GM12878 (cell line): Measurements from ENCODE around the gene PRH2. TPM values are rescaled to one million over a fixed set of nuclear protein-coding genes. Genes with fewer than 3 reads are reported as not detected.

Experiments
- ATAC-seq: fragments of 200-7000 bp; cut with Tn5 transposase; 3 replicates; pipeline ENCODE4 v1.9.1; 2020; ENCODE audit warnings: mild to moderate bottlenecking, moderate library complexity
- BruUV-seq: library from RNA; stranded (reverse); fragments of 400-500 nt; replicated peaks from 2 replicates; lab custom pipeline; 2021; lab: Mats Ljungman, UMichigan
- CTCF ChIA-PET: fragments of 300-600 bp; sonication (Branson Sonifier 250); formaldehyde crosslinking; extraction: SDS; loops from one replicate; lab custom pipeline; 2021; ENCODE audit warnings: inconsistent platforms; lab: Yijun Ruan, JAX
- POLR2A ChIA-PET: fragments of 350-600 bp; formaldehyde crosslinking; extraction: SDS; loops from one replicate; lab custom pipeline; 2021; ENCODE audit warnings: inconsistent platforms; lab: Charles Lee
- RAD21 ChIA-PET: fragments of 300-600 bp; sonication (Branson Sonifier 250); formaldehyde crosslinking; loops from one replicate; lab custom pipeline; 2023; ENCODE audit warnings: antibody characterized with exemption; ENCODE audit not compliant: unreplicated experiment; lab: Charles Lee
- SMC1A ChIA-PET: fragments of 300-600 bp; sonication (Branson Sonifier 250); formaldehyde crosslinking; loops from one replicate; lab custom pipeline; 2023; ENCODE audit not compliant: unreplicated experiment, uncharacterized antibody; lab: Charles Lee
- DNase-seq: peaks from one replicate; pipeline ENCODE4 v3.0.0-alpha.2; 2011; ENCODE audit warnings: low read depth, low spot score
- FAIRE-seq: peaks from 3 replicates; lab custom pipeline; 2011; peaks lifted over from hg19 to GRCh38; lab: Jason Lieb, UNC
- H2AFZ ChIP-seq: 2 replicates; pipeline ENCODE4 v1.6.0; 2011; ENCODE audit warnings: low read depth, low read length, control low read depth; ENCODE audit not compliant: control insufficient read depth
- H3K27ac ChIP-seq: 2 replicates; pipeline ENCODE4 v1.5.1; 2011; ENCODE audit warnings: control low read depth; ENCODE audit not compliant: control insufficient read depth, insufficient read depth
- H3K27me3 ChIP-seq, 2 experiments: replicated peaks in 1 of 2; 2 replicates each; pipeline versions ENCODE4 v1.6.0 to v1.6.1; 2011; ENCODE audit warnings: low read length in 1 of 2; ENCODE audit not compliant: control insufficient read depth in 2 of 2, insufficient read depth in 2 of 2
- H3K36me3 ChIP-seq, 2 experiments: 2 replicates each; pipeline ENCODE4 v1.5.1; 2011; ENCODE audit warnings: low read length in 1 of 2; ENCODE audit not compliant: control insufficient read depth in 2 of 2, insufficient read depth in 2 of 2
- H3K4me1 ChIP-seq: 2 replicates; pipeline ENCODE4 v1.6.1; 2011; ENCODE audit warnings: mild to moderate bottlenecking, low read length, moderate library complexity, mixed read lengths; ENCODE audit not compliant: control insufficient read depth, insufficient read depth
- H3K4me2 ChIP-seq: 2 replicates; pipeline ENCODE4 v1.6.0; 2011; ENCODE audit warnings: control low read depth; ENCODE audit not compliant: control insufficient read depth, insufficient read depth
- H3K4me3 ChIP-seq: fragments of 200-600 bp; sonication (generic); 2 replicates; pipeline ENCODE4 v1.5.1; 2016
- H3K79me2 ChIP-seq: 2 replicates; pipeline ENCODE4 v1.6.0; 2011; ENCODE audit warnings: low read length; ENCODE audit not compliant: control insufficient read depth, insufficient read depth
- H3K9ac ChIP-seq: 2 replicates; pipeline ENCODE4 v1.8.0; 2011; ENCODE audit warnings: low read length, control low read depth, mixed read lengths; ENCODE audit not compliant: control insufficient read depth, insufficient read depth
- H3K9me3 ChIP-seq: replicated peaks from 3 replicates; pipeline ENCODE4 v1.5.1; 2011; ENCODE audit warnings: mild to moderate bottlenecking, low read length; ENCODE audit not compliant: control insufficient read depth, insufficient read depth
- H4K20me1 ChIP-seq: 2 replicates; pipeline ENCODE4 v1.6.0; 2011; ENCODE audit not compliant: control insufficient read depth, insufficient read depth
- ATF2 ChIP-seq: IDR thresholded peaks from 2 replicates; pipeline ENCODE4 v1.6.1; 2012; ENCODE audit warnings: low read length, inconsistent platforms
- BMI1 ChIP-seq: fragments of 450-650 bp; IDR thresholded peaks from 2 replicates; pipeline ENCODE4 v1.6.1; 2016; ENCODE audit warnings: mild to moderate bottlenecking, moderate library complexity, borderline replicate concordance
- CREB1 ChIP-seq: IDR thresholded peaks from 2 replicates; pipeline ENCODE4 v1.6.1; 2012; ENCODE audit warnings: low read depth, mild to moderate bottlenecking, inconsistent platforms
- EED ChIP-seq: sonication (generic); IDR thresholded peaks from 2 replicates; pipeline ENCODE4 v1.6.1; 2016; ENCODE audit warnings: antibody characterized with exemption, low read depth
- ESRRA ChIP-seq: IDR thresholded peaks from 2 replicates; pipeline ENCODE4 v1.6.1; 2012; ENCODE audit warnings: mild to moderate bottlenecking, low read length, improper control_type of control experiment
- IRF5 ChIP-seq: fragments of 450-650 bp; IDR thresholded peaks from 2 replicates; pipeline ENCODE4 v1.6.1; 2017; ENCODE audit warnings: borderline replicate concordance
- KAT2A ChIP-seq: conservative IDR thresholded peaks from 2 replicates; pipeline ENCODE4 v1.6.1; 2011; ENCODE audit warnings: low read depth, low read length; ENCODE audit not compliant: control insufficient read depth
- MLLT1 ChIP-seq: fragments of 450-650 bp; IDR thresholded peaks from 2 replicates; pipeline ENCODE4 v1.6.1; 2016; ENCODE audit warnings: mild to moderate bottlenecking
- NBN ChIP-seq: fragments of 450-650 bp; IDR thresholded peaks from 2 replicates; pipeline ENCODE4 v1.6.1; 2016
- PAX8 ChIP-seq: fragments of 450-650 bp; IDR thresholded peaks from 2 replicates; pipeline ENCODE4 v1.6.1; 2017; ENCODE audit warnings: mild to moderate bottlenecking, moderate library complexity
- PKNOX1 ChIP-seq: fragments of 450-650 bp; IDR thresholded peaks from 2 replicates; pipeline ENCODE4 v1.6.1; 2016; ENCODE audit warnings: mild to moderate bottlenecking
- POLR2AphosphoS2 ChIP-seq: IDR thresholded peaks from 2 replicates; pipeline ENCODE4 v1.6.1; 2011; ENCODE audit warnings: low read depth, mild to moderate bottlenecking, low read length, improper control_type of control experiment, moderate library complexity
- POLR2AphosphoS5 ChIP-seq: IDR thresholded peaks from 2 replicates; pipeline ENCODE4 v1.6.1; 2011; ENCODE audit warnings: mild to moderate bottlenecking, low read length, inconsistent platforms
- RAD51 ChIP-seq: fragments of 450-650 bp; IDR thresholded peaks from 2 replicates; pipeline ENCODE4 v1.6.1; 2016; ENCODE audit warnings: moderate library complexity, mild to moderate bottlenecking, inconsistent platforms
- RELB ChIP-seq: fragments of 450-650 bp; IDR thresholded peaks from 2 replicates; pipeline ENCODE4 v1.6.1; 2017; ENCODE audit warnings: low read depth, mild to moderate bottlenecking, moderate library complexity
- SMAD1 ChIP-seq: fragments of 450-650 bp; IDR thresholded peaks from 2 replicates; pipeline ENCODE4 v1.6.1; 2018; ENCODE audit warnings: mild to moderate bottlenecking, low read depth; ENCODE audit not compliant: partially characterized antibody
- SMC3 ChIP-seq: IDR thresholded peaks from 2 replicates; pipeline ENCODE4 v1.6.1; 2011; ENCODE audit warnings: low read length, improper control_type of control experiment, borderline replicate concordance
- WGBS: methylation state at CpG from one replicate; pipeline ENCODE4 v1.1.6; 2016; ENCODE audit warnings: low lambda C conversion rate; ENCODE audit not compliant: insufficient replicate concordance, insufficient coverage; ENCODE audit errors: missing lambda C conversion rate; 5-methylcytosine and 5-hydroxymethylcytosine counted together
- in situ Hi-C: fragments of 300-500 bp; cut with MboI; formaldehyde crosslinking; loops from 9 replicates; pipeline ENCODE4 v1.14.3; 2018; ENCODE audit warnings: mixed read lengths
- intact Hi-C: fragments of 100-400 bp; cut with micrococcal nuclease; formaldehyde crosslinking; loops from one replicate; pipeline ENCODE4 v1.14.2; 2022; ENCODE audit not compliant: unreplicated experiment
- polyA plus RNA-seq, 11 experiments: library from polyadenylated mRNA; depleted of rRNA in 4 of 11; unstranded in 6 of 11; stranded (reverse) in 5 of 11; fragments of >200 nt; fragmentation: Nextera tagmentation in 4 of 11; fragmentation: Illumina TruSeq in 1 of 11; extraction: Ambion mirVana in 4 of 11; extraction: Trizol in 1 of 11; gene quantifications; 1 replicate in 1 of 11; 2 replicates in 10 of 11; pipeline versions ENCODE4 v1.2.1 to v1.2.3, GENCODE V29; 2011 to 2016; ENCODE audit warnings: inconsistent platforms in 2 of 11, missing spikeins in 2 of 11, low read depth in 1 of 11
- total RNA-seq, 4 experiments: library from RNA; depleted of rRNA in 3 of 4; stranded (reverse); fragments of >200 nt in 3 of 4; fragmentation: Illumina TruSeq in 1 of 4; extraction: Trizol in 1 of 4; gene quantifications; 2 replicates each; pipeline versions ENCODE4 v1.2.1 to v1.2.3, GENCODE V29; 2013 to 2021

The PRH2 gene
- total and polyA plus RNA-seq, 10 of the 15 experiments (the other 5 are each of a cell fraction or from before 2014, with no cell fraction given): 0.14 to 0.50 TPM; not detected in 8

GRCh38 chr12:10884086-10884725 is 44.8 kb upstream of the PRH2 start, which contains the start of gene PRH1:
PRH1 (minus strand) TSS chr12:10884255; CDS start chr12:10884217, 38 bp downstream.
- DNase-seq (no peak), ATAC-seq (no peak)
- CTCF ChIA-PET: no interaction called here

More at GRCh38 chr12:10884086-10884725, 44.8 kb upstream of the PRH2 start, which contains the start of gene PRH1:
- Histone ChIP-seq H3K27ac (no peak within 1 kb of the TSS), H3K36me3 (no peaks in the 10 kb centered on the region; a peak in 1 of 4 replicates), H3K27me3 (no peaks in the 10 kb centered on the region), H3K9ac (no peak within 1 kb of the TSS), H3K4me1 (no peaks in the 10 kb centered on the region), H2AFZ (no peak within 1 kb of the TSS), H3K4me3 (no peak within 1 kb of the TSS), H3K79me2 (no peaks in the 10 kb centered on the region), H3K9me3 (no peaks in the 10 kb centered on the region), H4K20me1 (no peaks in the 10 kb centered on the region), H3K4me2 (no peak within 1 kb of the TSS)
- TF ChIP-seq RAD51: no peak
- no peak for TF ChIP-seq ATF2
- TF ChIP-seq MLLT1: no peak
- TF ChIP-seq CREB1: no peak
- TF ChIP-seq EED: no peak
- TF ChIP-seq IRF5: no peak
- TF ChIP-seq BMI1: no peak
- TF ChIP-seq PAX8: no peak
- no peak for TF ChIP-seq SMC3
- no peak for TF ChIP-seq NBN
- TF ChIP-seq KAT2A: no peak
- TF ChIP-seq POLR2AphosphoS5: no peak
- TF ChIP-seq RELB: no peak
- TF ChIP-seq POLR2AphosphoS2: no peak
- no peak for TF ChIP-seq ESRRA
- TF ChIP-seq SMAD1: no peak
- no peak for TF ChIP-seq PKNOX1
- 97% methylated on average over 6 of the region's 6 CpGs for WGBS
- FAIRE-seq: no peak
- in situ Hi-C loops (no loop called here), intact Hi-C loops (no loop called here)
- RAD21 ChIA-PET: no interaction called here
- POLR2A ChIA-PET: no interaction called here
- SMC1A ChIA-PET: interaction anchor here (0.6 kb wide), 1 partner anchor 17 kb away, joined by 3 read pairs; no protein-coding TSS in a partner anchor
- BruUV-seq: no TSS peak
